ENCODE measurements around the gene NENF.
A peak's percentile ranks its signal among the peaks of the same experiment; 100 is the strongest.

The NENF gene

DNA sequence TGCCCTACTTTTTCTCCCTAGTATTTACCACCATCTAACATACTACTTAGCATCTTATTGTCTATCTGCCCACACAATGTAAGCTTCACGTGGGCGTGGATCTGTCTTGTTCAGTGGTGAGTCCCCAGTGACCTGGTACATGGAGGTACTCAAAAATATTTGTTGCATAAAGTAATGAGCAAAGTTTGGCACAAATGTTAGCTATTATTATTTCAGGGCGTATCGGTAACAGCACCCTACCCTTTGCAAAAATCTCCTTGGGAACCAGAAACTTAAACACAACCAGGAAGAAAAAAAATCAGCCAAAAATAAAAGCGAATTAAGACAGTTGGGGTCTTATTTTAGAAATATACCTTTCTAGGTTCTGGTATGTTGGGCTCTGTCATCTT lies 454 bp upstream of the NENF start:
- DNase-seq = no peak

DNA sequence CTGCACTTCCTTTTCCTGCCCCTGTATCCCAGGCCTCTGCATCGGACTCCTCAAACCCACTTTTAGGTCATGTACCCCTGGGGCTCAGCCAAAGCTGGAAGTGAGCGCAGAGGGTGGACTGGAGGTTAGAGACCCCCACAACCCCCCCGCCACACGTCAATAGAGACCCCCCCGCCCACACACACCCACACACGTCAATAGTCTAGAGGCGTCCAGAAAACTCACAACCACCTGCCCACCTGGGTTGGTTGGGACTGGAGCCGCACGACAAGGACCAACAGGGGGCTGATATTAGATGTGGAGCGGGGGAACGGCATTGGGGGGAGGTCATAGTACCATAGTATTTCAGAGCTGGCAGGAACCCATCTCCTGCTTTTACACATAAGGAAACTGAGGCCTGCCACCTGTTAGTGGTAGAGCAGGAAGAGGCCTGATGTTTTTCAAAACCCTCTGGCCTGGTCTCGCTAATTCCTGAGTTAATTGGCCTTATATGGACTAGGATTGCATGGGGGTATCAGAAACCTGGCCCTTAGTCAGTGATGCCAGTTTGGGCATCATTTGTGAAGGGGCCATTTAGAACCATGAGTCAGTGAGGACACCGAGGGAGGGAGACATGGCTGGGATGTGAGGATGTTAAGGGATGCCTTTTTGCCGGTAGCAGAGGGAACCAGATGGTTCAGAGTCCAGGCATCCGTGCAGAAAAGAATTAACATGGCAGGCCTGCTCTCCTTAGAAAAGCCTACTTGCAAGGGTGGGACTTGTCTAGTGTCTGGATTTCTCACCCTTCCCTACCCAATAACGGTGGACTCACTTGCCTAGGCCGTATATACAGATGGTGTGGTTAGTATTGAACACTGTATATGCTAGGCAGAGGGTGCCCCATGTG lies 1.1 kb downstream of the NENF start:
- DNase-seq = no peak

DNA sequence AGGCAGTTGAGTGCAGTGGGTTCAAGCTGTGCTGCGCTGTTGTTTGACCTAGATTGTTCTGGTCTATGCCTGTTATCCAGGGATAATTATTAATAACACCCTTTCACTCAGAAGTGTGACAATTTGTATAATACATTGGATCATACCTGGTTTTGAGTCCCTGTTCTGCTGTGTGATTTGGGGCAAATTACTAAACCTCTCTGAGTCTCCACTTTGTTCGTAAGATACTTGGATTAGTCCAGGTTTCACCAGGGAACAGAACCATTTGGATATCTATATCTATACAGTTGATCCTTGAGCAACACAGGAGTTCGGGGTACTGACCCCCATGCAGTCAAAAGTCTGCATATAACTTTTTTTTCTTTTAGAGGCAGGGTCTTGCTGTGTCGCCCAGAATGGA lies 2.3 kb downstream of the NENF start:
- no peak for DNase-seq

DNA sequence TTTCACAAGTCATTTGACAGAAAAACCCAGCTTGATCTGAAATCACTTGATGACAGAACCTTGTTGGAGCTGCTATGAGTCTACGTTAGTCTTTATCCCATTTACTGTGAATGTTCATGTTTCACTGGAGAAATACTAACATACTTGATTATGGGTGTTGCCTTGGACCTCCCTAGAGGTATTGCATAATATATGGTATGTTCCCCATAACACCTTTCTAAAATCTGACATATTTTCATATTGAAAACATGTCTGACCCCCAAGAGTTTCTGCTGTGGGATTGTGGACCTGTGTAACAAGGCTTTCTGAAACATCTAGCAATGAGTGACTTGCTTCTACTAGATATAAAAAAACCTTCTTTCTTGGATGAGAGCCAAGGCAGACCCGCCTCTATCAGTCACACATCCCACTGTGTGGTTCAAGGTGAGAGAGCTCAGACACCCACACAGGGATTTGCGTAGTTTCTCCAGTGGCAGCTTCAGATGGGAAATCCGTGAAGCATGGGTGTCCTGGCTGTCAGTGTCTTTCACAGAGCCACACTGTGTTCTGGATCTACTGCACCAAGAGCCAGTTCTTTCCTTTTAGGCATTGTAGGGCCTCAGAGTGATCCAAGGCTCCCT lies 4.6 kb downstream of the NENF start:
- no peak for DNase-seq

DNA sequence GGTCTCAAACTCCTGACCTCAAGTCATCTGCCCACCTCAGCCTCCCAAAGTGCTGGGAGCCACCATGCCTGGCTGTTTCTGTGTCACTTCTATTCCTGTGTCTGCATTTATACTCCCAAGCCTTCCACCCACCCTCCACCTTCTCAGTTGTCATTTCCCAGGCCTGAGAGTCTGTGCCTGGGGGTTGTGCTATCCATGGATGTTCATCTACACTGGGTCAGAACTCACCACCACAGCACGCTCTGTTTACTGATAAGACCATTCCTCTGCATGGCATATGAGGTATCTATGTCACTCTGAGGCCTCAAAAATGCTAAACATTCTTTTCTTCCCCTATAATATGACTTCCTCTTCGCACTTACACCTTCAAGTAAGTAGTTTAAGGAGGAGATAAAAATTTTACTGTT lies 6.1 kb downstream of the NENF start:
- no peak for DNase-seq

DNA sequence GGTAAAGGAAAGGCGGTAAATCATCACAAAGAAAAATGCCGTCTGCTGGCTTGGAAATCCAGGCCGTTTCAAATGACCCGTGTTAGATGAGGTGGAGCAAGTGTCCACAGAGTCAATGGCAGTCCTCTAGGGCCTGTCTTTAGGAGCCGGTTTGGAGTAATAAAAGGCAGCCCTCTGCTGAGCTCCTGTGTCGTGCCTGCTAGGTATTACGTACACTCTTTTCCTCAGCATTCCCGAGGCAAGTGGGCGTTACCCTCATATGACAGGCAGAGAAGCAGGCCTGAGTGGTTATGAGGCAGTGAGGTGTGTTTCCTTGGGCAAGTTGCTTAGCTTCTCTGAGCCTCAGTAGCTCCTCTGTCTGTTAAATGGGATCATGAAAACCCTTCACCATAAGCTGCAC lies 7.7 kb downstream of the NENF start:
- no peak for DNase-seq

DNA sequence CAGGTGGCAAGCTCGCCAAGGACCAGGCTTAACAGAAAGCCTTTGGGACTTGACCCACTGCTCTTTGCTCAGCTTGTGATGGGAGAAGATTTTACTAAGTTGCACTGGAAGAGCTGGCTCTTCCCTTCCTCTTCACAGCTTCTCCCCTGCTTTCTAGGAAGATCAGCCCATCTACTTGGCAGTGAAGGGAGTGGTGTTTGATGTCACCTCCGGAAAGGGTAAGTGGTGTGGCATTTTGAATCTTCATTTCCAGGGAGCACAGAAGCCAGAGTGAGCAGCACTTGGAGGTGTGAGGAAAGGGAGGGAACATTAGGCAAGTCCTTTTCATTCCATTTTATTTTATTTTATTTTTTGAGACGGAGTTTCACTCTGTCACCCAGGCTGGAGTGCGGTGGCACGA lies 9.7 kb downstream of the NENF start:
- no peak for DNase-seq

DNA sequence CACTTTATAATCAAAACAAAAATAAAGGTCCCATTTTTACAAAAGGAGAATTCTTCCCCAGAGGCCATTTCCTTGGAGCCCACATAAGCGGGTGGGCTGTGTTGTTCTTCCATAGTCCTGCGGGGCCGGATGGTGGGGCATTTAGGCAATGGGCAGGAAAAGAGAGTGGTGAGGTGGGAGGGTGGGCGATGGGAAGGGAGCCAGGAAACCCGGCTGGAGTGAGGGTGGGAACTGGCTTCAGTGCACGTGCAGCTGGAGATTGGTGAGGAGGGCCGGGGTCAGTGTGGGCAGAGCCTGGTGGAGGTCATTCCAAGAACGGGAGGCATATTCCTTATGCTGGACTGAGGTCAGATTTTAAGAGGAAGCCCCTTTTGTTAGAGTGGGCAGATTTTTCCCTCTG lies 13.6 kb downstream of the NENF start:
- no peak for DNase-seq

DNA sequence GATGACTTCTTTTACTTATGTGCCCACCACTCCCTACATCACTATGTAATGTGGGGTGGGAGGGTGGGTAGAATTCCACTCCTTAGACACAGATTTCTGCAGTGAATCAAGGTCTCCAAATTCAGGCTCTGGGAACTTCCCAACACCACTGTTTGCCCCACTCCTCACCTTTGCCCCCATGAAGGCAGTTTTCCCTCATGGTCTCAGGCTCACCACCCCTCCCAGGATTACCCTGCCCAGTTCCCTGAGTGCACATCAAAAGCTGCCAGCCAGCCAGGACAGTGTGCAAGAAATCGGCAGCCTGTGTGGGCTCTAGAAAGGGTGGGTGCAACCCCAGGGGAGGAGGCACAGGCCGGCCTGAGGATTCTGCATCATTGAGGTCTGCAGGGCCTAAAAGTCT lies 14.8 kb downstream of the NENF start:
- DNase-seq = no peak

DNA sequence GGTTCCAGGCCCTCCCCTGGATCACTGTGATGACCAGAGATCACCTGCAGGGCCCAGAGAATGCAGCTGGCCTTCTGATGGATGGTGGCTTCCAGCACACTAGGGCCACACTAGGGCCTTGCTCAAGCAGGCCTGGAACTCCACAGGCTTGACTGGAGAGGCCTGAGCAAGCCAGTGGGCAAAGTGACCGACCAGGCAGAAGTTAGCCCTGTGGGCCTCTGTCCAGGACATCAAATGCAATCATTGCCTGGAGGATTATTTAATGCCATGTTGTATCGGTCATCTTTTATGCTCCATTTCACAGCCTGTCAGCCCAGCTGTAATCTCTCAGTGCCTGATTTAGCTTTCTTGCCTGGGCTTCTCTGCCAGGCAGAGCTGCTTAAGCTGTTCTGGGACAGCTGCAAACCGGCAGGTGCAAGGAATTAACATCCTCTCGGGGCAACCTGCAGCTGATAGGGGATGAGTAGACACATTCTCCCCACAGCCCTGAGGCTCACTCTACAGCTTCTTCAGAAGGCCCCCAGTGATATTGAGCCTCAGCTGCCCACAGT lies 17.7 kb downstream of the NENF start:
- DNase-seq = no peak

DNA sequence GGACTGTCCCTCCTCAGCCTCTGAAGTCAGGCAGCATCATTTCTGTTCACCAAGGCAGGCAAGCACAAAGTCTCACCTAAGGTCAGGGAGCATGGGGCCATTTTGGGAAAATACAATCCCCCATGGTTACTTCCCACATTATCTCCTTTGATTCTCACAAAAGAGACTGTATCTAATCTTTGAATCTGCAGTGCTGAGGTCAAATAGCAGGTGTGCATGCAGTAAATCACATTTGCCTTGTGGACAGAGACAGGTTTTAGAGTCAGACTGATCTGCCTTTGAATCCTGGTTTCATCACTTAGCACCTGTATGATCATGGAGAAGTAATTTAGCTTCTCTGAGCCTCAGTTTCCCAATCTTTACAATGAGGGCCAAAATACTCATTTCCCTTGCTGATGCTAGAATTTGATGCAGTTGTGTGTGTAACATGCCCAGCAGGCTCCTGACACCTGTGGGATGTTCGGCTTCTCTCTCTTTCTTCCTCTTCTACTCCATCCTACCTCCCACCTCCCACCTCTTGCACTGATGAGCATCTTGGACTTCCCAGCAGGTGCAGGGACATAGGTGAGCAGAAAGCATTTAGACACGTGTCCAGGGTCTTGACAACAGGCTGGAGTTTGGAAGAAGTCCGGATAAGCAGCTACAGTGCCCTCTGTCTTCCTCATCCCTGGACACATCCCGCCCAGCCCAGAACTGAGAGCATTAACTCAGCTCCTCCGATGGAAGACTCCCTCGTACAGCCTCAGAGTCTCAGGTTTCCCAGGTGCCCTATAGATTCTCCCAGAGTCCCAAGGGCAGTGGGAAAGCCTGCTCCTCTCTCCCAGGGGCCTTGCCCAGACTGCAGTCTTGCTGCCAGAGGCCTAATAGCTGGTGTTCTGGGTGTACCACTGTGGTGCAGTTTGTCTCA lies 18.9 kb downstream of the NENF start:
- no peak for DNase-seq

DNA sequence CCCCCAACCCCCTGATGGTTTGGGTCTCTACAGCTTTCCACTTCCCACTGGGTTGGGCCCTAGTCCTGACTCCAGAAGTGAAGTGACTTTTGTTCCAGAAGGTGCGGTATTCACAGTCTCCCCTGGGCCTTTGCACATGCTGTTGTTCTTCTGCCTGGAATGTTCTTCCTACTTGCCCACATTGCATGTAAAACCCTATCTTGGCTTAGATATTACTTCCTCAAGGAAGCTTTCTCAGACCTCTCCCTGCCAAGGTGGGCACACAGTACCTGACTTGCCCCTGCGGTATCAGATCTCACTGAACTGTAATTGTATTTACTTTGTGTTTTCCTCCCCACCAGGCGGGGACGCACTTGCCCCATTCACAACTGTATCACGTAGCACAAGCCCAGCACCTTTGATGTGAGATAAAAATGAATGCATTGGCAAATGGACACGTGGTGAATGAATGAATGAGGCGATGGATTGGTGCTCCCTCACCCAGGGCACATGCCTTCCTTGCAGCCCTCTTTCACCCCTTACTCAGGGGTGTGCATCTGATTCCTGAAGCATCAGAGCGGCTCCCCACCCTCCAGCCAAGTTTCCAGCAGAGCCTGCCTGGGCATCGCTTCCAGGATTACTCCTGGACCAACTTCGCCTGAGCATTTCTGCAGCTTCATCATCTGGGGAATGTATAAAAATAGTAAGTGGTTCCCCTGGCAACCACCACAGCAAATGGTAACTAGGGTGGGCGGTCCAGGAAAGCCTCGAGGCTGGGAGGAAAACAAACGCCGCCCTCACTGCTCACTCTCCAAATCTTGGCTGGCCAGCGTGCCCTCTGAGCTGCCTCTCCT lies 19.8 kb downstream of the NENF start:
- DNase-seq = no peak

DNA sequence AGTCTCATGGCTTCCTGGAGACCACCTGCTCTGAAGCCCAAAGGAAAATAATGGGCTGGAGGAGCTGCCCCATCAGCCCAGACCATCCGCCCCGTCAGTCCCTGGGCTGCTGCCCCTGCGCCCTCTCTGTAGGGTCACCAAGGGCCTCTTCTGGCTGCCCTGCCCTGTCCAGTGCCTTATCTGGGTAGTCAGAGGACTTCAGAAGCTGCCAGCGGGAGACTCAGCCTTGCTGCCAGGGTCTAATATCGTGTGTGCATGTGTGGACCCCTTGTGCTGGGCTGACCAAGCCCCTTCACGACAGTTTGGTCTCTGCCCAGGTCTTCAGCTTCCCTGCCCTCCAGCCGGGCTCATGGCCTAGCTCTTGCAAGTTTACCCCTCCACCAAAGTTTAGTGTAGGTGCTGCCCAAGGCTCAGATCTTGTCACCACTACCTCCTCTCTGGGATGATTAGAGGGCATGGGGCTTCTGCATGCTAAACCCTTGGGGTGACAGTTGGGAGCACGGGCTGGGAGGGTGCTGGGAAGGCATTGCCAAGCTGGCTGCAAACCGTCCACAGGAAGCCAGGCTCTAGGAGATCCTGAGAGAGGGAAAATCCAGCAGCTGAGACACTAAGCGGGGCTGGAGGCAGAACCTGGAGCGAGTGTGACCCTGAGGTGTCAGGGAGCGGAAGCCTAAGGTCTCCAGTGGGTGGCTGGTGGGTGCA lies 20.6 kb downstream of the NENF start:
- no peak for DNase-seq

DNA sequence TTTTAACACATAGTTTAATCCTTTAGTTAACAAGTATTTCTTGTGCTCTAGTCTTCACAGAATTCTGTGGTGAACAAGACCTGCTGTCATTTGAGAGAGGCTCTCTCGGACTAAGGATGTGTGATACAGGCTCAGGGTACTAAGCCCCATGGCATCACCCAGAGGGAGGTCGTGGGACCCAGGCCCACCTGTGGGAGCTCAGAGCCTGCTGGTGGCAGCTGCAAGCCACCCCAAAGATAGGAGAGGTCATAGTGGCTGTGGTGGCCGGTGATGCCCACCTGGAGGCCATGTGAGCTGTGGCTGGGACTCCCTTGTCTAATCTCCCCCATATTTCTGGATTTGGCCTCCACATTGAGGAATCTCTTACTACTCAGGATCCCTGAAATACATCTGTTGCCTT lies 22.0 kb downstream of the NENF start:
- no peak for DNase-seq

DNA sequence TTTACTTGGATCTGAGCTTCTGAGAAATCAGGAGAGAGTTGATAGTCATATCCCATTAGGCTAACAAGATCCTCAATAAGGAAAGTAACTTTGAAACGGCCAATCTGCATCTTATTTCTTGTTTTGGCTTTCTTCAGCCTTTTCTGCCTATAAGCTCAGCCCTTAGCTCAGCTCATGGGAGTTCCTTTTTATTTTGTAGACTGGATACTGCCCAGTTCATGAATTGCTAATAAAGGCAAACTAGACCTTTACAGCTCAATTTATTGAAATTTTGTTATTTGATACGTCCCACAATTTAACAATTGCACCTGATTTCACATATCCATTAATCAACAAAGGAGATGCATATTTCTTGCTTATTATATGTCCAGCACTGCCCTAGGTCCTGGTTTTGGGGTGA lies 22.7 kb downstream of the NENF start:
- DNase-seq = no peak

DNA sequence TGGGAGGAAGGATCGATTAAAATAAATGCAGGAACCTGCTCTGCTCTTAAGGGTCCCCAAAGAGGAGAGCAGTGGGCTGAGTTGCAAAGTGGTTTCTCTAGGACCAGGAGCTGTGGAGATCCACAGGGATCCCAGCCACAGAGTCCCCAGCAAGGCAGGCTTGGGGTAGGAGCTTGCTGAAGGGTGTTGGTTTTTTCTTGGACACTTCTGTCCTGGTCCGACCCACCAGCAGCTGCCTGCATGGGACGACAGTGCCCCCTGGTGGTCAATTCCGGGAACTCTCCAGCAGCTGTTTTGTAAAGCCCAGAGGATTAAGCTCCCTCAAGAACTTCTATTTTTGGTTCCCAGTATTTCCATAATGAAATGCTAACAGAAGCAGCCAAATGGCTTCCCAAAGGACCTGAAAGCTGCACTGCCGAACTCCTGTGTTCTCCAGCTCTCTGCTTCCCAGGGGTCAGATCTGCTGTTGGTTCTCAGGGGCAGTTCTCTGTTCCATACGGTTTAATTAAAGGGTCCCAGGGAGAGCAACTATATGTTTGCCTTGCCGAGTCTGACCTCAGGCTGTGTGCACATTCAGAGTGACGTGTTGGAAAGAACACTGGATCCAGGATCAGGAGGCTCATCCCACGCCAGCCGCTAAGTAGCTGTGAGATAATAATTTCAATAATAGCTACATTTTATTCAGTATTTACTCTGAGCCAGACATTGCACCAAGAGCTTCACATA lies 23.2 kb downstream of the NENF start:
- peak; percentile 90 for DNase-seq

DNA sequence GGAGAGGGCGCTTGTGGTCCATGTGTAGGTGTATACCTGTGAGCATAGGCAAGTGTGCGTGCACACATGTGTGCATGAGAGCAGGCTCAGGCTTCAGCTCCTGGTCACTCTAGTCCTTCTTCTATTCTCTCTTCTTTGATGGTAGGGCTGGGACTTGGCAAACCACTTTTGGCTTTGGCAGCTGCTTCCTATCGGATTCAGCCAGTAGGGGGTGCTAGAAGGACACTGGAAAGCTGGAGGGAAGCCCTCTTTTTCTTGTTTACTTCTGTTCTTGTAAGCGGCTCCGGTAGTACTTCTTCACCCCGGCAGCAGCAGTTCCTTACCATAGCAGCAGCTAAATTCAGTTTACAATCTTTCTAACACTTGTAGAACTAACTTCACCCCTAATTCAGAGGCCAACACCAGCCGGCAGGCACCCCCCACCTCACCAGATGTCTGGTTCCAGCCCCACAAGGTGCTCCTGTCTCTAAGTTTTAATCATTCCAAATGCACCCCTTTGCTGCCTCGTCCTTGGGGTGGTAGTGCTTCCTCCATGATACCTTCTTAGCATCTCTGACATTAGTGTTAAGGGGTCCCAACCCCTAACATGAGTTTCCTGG lies 25.1 kb downstream of the NENF start:
- DNase-seq = peak; percentile 59

DNA sequence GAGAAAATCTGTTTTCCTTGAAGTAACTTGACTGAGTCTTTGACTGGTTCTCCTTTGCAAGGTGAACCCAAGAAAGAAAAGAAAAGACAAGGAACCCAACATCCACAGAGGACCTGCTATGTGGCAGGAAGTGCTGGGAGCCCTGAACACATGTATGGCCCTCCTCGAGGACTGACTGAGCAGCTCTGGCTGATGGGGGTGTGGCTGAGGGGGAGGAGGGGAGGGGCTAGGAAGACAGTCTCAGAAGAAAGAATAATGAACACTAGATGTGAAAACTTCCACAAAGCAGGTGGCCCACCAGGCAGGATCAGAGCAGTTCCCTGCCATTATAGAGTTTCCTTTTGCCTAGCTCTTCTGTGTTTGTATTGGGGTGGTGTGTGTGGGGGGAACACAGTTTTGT lies 26.1 kb downstream of the NENF start:
- peak; percentile 32 for DNase-seq

DNA sequence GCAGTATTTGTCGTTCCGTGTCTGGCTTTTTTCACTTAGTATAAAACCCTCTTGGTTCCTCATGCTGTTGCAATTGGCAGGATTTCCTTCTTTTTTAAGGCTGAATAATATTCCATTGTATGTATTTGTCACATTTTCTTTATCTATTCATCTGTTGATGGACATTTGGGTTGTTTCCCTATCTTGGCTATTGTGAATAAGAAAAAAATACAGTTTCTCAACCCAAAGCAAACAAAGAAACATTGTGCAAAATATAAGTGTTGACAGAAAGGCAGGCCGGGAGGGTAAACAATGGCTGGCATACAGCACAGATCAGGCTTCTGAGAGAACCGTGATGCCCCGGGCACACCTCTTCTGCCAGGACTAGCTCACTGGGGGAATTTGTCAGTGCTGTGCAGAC lies 26.9 kb downstream of the NENF start:
- no peak for DNase-seq

DNA sequence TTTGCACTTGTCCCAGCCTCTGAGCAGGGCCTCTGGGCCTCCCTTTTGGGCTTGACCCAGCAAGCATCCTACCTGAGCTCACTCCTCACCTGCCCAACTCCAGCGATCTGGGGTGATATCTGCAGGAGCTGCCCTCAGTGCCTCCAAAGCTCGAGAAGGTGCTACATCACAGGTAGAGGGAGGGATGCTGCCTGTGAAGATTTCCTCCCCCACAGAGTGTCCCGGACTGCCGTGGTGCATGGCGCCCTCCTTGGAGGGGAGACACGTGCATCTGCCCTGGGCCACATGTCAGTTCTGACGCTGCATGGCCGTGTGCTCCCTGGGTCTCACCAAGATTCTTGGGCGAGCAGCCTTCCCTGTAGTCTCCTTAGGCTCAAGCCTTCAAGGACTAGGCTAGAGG lies 27.7 kb downstream of the NENF start:
- no peak for DNase-seq
